Thyroid gland (tissue), 4 donors: ENCODE measurements around the gene MPP2.

Experiments used
- POLR2A ChIP-seq, 2 donors: fragments of 450-650 bp; IDR thresholded peaks; one replicate each; pipeline ENCODE4 v1.6.1; 2017; ENCODE audit warnings: antibody characterized with exemption in 2 of 2, mild to moderate bottlenecking in 2 of 2, moderate library complexity in 1 of 2
- TF ChIP-seq, protein P1 (sequence below), 6 experiments: fragments of 200-600 bp in 3 of 6; fragments of 450-650 bp in 3 of 6; sonication (generic) in 3 of 6; IDR thresholded peaks; one replicate each; pipeline ENCODE4 v1.5.1; 2016 to 2019; ENCODE audit warnings: antibody characterized with exemption in 6 of 6, mild to moderate bottlenecking in 2 of 6, inconsistent platforms in 1 of 6, moderate library complexity in 1 of 6

DNA sequence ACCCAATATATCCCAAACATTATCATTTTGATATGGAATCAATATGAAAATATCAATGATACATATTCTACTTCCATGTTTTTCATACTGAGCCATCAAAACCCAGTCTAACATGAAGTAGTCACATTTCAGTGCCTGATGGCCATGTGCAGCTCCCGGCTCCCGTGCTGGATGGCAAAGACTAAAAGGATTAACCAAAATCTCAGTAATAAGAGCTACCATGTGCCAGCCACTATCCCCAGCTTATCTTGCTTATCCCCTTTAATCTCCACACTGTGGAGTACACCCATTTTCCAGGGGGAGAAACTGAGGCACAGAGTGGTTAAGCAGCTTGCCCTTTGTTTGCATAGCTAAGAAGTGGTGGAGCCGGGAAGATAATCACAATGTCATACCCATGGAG, 51.2 kb downstream of the MPP2 start:
- TF ChIP-seq, protein P1, sequence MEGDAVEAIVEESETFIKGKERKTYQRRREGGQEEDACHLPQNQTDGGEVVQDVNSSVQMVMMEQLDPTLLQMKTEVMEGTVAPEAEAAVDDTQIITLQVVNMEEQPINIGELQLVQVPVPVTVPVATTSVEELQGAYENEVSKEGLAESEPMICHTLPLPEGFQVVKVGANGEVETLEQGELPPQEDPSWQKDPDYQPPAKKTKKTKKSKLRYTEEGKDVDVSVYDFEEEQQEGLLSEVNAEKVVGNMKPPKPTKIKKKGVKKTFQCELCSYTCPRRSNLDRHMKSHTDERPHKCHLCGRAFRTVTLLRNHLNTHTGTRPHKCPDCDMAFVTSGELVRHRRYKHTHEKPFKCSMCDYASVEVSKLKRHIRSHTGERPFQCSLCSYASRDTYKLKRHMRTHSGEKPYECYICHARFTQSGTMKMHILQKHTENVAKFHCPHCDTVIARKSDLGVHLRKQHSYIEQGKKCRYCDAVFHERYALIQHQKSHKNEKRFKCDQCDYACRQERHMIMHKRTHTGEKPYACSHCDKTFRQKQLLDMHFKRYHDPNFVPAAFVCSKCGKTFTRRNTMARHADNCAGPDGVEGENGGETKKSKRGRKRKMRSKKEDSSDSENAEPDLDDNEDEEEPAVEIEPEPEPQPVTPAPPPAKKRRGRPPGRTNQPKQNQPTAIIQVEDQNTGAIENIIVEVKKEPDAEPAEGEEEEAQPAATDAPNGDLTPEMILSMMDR (IDR thresholded peaks at IDR 0.05): no peak
- no peak for TF ChIP-seq POLR2A (IDR thresholded peaks at IDR 0.05)
